Measurements from ENCODE around the gene HPN. TPM values are rescaled to one million over a fixed set of nuclear protein-coding genes. Genes with fewer than 3 reads are reported as not detected.

The HPN gene
- total and polyA plus RNA-seq, 2 experiments from 2014 or later = 14.0 to 17.4 TPM

- TF ChIP-seq ZNF462 (CRISPR knock-in tag; IDR thresholded peaks at IDR 0.05) (no peak), STAT1 (IDR thresholded peaks at IDR 0.05; ENCODE audit: unreplicated experiment) (no peak), NANOG (IDR thresholded peaks at IDR 0.05; ENCODE audit: borderline replicate concordance) (no peak)
Measured at GRCh38 chr19:35062942-35063341, 21.4 kb downstream of the HPN start (continued).

- no peak overlapping the region for H2AFZ ChIP-seq
- peaks cover 6% of the 10 kb centered on the region; the same call in 1 of the 2 replicates for H3K27me3 ChIP-seq (ENCODE audit: insufficient read depth)
- Mint-ChIP-seq H3K36me3 (ENCODE audit: low read depth) (no peaks in the 10 kb centered on the region; the same call in 1 of the 3 replicates), H3K27ac (no peak overlapping the region), H3K9me3 (peaks cover 2% of the 10 kb centered on the region; the same call in 1 of the 3 replicates), H3K4me1 (peaks cover 23% of the 10 kb centered on the region), H3K4me3 (no peak overlapping the region), H3K27me3 (ENCODE audit: insufficient read depth, low read depth, poor library complexity) (peaks cover 32% of the 10 kb centered on the region)
- no peak overlapping the region for H3K4me3 ChIP-seq
- ATAC-seq = no peak
- no peaks in the 10 kb centered on the region for H3K79me2 ChIP-seq (replicated peaks; ENCODE audit: insufficient read depth)
- 0 out of 2 replicates have a peak, but pooled peaks cover 11% of the 10 kb centered on the region for H3K4me1 ChIP-seq (ENCODE audit: insufficient read depth)
- H3K27ac ChIP-seq (ENCODE audit: low read depth) = no peak overlapping the region
- no peaks in the 10 kb centered on the region for H3K9me2 ChIP-seq (ENCODE audit: insufficient read depth)
- no peak overlapping the region for H3K4me2 ChIP-seq
- no peak for DNase-seq (ENCODE audit: low spot score)
- H3F3A ChIP-seq (replicated peaks; ENCODE audit: low read depth) = peaks cover 8% of the 10 kb centered on the region; the same call in 1 of the 2 replicates
- H4K20me1 ChIP-seq (replicated peaks; ENCODE audit: insufficient read depth) = no peaks in the 10 kb centered on the region
- no peaks in the 10 kb centered on the region for H3K36me3 ChIP-seq (ENCODE audit: insufficient read depth)
- TF ChIP-seq STAT1 (IDR thresholded peaks at IDR 0.05; ENCODE audit: unreplicated experiment) (no peak), CTCF (conservative IDR thresholded peaks at IDR 0.05; ENCODE audit: low read depth in 2 of 2) (no peak), ZNF114 (CRISPR knock-in tag; IDR thresholded peaks at IDR 0.05) (no peak), NANOG (IDR thresholded peaks at IDR 0.05; ENCODE audit: borderline replicate concordance) (no peak), CREB1 (CRISPR knock-in tag; IDR thresholded peaks at IDR 0.05; ENCODE audit: low read depth) (no peak), JUNB (IDR thresholded peaks at IDR 0.05; ENCODE audit: unreplicated experiment) (no peak), EZH2phosphoT487 (IDR thresholded peaks at IDR 0.05; ENCODE audit: unreplicated experiment) (no peak), REST (IDR thresholded peaks at IDR 0.05; ENCODE audit: unreplicated experiment) (no peak), ETS1 (IDR thresholded peaks at IDR 0.05) (no peak), EZH2 (IDR thresholded peaks at IDR 0.05; ENCODE audit: low read depth, unreplicated experiment) (no peak)
Measured at GRCh38 chr19:35063940-35064818, 22.7 kb downstream of the HPN start.

Measured in GM23338 (cell line).